WTC11 (cell line): ENCODE measurements around the gene RGS14.

Experiments
- CREM ChIP-seq: sonication (generic); formaldehyde crosslinking; IDR thresholded peaks from 2 replicates; pipeline ENCODE4 v1.8.1; 2022; ENCODE audit warnings: mild to moderate bottlenecking, missing genetic modification reagents, moderate library complexity
- ESRRA ChIP-seq: sonication (generic); formaldehyde crosslinking; IDR thresholded peaks from 2 replicates; pipeline ENCODE4 v1.8.1; 2022; ENCODE audit warnings: mild to moderate bottlenecking, missing genetic modification reagents, borderline replicate concordance
- ZNF121 ChIP-seq: sonication (generic); formaldehyde crosslinking; IDR thresholded peaks from 2 replicates; pipeline ENCODE4 v1.8.0; 2023; ENCODE audit warnings: missing genetic modification reagents
- ZNF416 ChIP-seq: fragments of 250-450 bp; sonication (Bioruptor Pico); IDR thresholded peaks from 2 replicates; pipeline ENCODE4 v1.9.0; 2021; ENCODE audit warnings: mild to moderate bottlenecking, inconsistent platforms
- TF ChIP-seq, protein P1 (sequence below): fragments of 200-600 bp; IDR thresholded peaks from 2 replicates; pipeline ENCODE4 v1.8.0; 2022; ENCODE audit warnings: antibody characterized with exemption
- TF ChIP-seq, protein P2 (sequence below): sonication (generic); formaldehyde crosslinking; IDR thresholded peaks from 2 replicates; pipeline ENCODE4 v1.8.0; 2022; ENCODE audit warnings: mild to moderate bottlenecking, missing genetic modification reagents
- TF ChIP-seq, protein P3 (sequence below): sonication (generic); formaldehyde crosslinking; IDR thresholded peaks from 2 replicates; pipeline ENCODE4 v1.8.1; 2023; ENCODE audit warnings: mild to moderate bottlenecking, missing genetic modification reagents, borderline replicate concordance
- TF ChIP-seq, protein P4 (sequence below): sonication (generic); formaldehyde crosslinking; IDR thresholded peaks from 2 replicates; pipeline ENCODE4 v1.8.1; 2023; ENCODE audit warnings: mild to moderate bottlenecking, missing genetic modification reagents, moderate library complexity
- TF ChIP-seq, protein P5 (sequence below): sonication (generic); formaldehyde crosslinking; IDR thresholded peaks from 2 replicates; pipeline ENCODE4 v1.8.0; 2022; ENCODE audit warnings: mild to moderate bottlenecking, missing genetic modification reagents

DNA sequence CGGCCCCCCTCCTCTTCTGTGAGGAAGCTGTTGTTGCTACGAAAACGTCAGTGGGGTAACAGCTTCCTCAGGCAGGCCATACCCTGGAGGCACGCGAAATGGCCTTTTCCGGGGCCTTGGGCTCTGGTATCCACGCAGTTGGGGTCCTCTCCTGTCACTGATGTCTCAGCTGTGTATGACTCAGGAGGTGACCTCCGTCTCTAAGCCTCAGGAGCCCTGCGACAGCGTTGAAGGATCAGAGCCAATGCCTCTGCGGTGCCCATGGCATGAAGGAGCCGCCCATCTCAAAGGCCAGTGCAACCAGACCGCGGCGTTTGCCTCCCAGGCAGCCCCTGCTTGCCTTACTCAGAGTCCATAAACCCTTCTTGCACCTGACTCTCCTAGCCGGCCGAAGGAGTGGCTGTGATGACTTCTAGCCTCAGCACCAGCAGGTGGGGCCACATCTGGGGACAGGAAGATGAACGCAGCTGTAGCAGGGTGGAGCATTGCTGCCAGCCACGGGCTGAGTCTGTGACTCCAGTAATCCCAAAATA is 45.0 kb upstream of the RGS14 start:
- TF ChIP-seq, protein P1, sequence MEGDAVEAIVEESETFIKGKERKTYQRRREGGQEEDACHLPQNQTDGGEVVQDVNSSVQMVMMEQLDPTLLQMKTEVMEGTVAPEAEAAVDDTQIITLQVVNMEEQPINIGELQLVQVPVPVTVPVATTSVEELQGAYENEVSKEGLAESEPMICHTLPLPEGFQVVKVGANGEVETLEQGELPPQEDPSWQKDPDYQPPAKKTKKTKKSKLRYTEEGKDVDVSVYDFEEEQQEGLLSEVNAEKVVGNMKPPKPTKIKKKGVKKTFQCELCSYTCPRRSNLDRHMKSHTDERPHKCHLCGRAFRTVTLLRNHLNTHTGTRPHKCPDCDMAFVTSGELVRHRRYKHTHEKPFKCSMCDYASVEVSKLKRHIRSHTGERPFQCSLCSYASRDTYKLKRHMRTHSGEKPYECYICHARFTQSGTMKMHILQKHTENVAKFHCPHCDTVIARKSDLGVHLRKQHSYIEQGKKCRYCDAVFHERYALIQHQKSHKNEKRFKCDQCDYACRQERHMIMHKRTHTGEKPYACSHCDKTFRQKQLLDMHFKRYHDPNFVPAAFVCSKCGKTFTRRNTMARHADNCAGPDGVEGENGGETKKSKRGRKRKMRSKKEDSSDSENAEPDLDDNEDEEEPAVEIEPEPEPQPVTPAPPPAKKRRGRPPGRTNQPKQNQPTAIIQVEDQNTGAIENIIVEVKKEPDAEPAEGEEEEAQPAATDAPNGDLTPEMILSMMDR, result no peak
- TF ChIP-seq ESRRA, result no peak
- no peak for TF ChIP-seq ZNF121
- 0 out of 2 replicates have a peak, but pooled peaks have one; percentile 2 for TF ChIP-seq CREM
- TF ChIP-seq, protein P2, sequence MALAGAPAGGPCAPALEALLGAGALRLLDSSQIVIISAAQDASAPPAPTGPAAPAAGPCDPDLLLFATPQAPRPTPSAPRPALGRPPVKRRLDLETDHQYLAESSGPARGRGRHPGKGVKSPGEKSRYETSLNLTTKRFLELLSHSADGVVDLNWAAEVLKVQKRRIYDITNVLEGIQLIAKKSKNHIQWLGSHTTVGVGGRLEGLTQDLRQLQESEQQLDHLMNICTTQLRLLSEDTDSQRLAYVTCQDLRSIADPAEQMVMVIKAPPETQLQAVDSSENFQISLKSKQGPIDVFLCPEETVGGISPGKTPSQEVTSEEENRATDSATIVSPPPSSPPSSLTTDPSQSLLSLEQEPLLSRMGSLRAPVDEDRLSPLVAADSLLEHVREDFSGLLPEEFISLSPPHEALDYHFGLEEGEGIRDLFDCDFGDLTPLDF (CRISPR knock-in tag), result no peak
- TF ChIP-seq, protein P3, sequence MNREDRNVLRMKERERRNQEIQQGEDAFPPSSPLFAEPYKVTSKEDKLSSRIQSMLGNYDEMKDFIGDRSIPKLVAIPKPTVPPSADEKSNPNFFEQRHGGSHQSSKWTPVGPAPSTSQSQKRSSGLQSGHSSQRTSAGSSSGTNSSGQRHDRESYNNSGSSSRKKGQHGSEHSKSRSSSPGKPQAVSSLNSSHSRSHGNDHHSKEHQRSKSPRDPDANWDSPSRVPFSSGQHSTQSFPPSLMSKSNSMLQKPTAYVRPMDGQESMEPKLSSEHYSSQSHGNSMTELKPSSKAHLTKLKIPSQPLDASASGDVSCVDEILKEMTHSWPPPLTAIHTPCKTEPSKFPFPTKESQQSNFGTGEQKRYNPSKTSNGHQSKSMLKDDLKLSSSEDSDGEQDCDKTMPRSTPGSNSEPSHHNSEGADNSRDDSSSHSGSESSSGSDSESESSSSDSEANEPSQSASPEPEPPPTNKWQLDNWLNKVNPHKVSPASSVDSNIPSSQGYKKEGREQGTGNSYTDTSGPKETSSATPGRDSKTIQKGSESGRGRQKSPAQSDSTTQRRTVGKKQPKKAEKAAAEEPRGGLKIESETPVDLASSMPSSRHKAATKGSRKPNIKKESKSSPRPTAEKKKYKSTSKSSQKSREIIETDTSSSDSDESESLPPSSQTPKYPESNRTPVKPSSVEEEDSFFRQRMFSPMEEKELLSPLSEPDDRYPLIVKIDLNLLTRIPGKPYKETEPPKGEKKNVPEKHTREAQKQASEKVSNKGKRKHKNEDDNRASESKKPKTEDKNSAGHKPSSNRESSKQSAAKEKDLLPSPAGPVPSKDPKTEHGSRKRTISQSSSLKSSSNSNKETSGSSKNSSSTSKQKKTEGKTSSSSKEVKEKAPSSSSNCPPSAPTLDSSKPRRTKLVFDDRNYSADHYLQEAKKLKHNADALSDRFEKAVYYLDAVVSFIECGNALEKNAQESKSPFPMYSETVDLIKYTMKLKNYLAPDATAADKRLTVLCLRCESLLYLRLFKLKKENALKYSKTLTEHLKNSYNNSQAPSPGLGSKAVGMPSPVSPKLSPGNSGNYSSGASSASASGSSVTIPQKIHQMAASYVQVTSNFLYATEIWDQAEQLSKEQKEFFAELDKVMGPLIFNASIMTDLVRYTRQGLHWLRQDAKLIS (CRISPR knock-in tag), result no peak
- TF ChIP-seq, protein P4, sequence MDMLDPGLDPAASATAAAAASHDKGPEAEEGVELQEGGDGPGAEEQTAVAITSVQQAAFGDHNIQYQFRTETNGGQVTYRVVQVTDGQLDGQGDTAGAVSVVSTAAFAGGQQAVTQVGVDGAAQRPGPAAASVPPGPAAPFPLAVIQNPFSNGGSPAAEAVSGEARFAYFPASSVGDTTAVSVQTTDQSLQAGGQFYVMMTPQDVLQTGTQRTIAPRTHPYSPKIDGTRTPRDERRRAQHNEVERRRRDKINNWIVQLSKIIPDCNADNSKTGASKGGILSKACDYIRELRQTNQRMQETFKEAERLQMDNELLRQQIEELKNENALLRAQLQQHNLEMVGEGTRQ (CRISPR knock-in tag), result no peak
- TF ChIP-seq, protein P5, sequence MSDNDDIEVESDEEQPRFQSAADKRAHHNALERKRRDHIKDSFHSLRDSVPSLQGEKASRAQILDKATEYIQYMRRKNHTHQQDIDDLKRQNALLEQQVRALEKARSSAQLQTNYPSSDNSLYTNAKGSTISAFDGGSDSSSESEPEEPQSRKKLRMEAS (CRISPR knock-in tag), result no peak
- TF ChIP-seq ZNF416 (CRISPR knock-in tag), result no peak
